Neural progenitor cell (in vitro differentiated cells): Measurements from ENCODE around the gene DCLK2. TPM values are rescaled to one million over a fixed set of nuclear protein-coding genes. Genes with fewer than 3 reads are reported as not detected.

ENCODE experiments used
- DNase-seq: peaks from one replicate; pipeline ENCODE4 v3.0.0-alpha.2; 2016; ENCODE audit warnings: low spot score
- H2AFZ ChIP-seq: fragments of 200-600 bp; sonication (generic); replicated peaks from 2 replicates; pipeline ENCODE4 v1.6.1; 2016; ENCODE audit warnings: antibody characterized with exemption
- H3F3A ChIP-seq: fragments of 200-600 bp; sonication (generic); 2 replicates; pipeline ENCODE4 v1.6.1; 2016; ENCODE audit warnings: antibody characterized with exemption, low read depth
- H3K27ac ChIP-seq: fragments of 200-600 bp; sonication (generic); 2 replicates; pipeline ENCODE4 v1.5.1; 2016; ENCODE audit warnings: mild to moderate bottlenecking
- H3K27me3 ChIP-seq: fragments of 200-600 bp; sonication (generic); 2 replicates; pipeline ENCODE4 v1.6.1; 2016; ENCODE audit warnings: mild to moderate bottlenecking, moderate library complexity
- H3K36me3 ChIP-seq: fragments of 200-600 bp; sonication (generic); 2 replicates; pipeline ENCODE4 v1.5.1; 2016
- H3K4me1 ChIP-seq: fragments of 200-600 bp; sonication (generic); 2 replicates; pipeline ENCODE4 v1.6.1; 2016; ENCODE audit warnings: mixed run types
- H3K4me2 ChIP-seq: fragments of 200-600 bp; sonication (generic); 2 replicates; pipeline ENCODE4 v1.6.1; 2016
- H3K4me3 ChIP-seq: fragments of 200-600 bp; sonication (generic); 2 replicates; pipeline ENCODE4 v1.5.1; 2016
- H3K79me2 ChIP-seq: fragments of 200-600 bp; sonication (generic); 2 replicates; pipeline ENCODE4 v1.6.1; 2016; ENCODE audit warnings: low read depth
- H3K9ac ChIP-seq: fragments of 200-600 bp; sonication (generic); 2 replicates; pipeline ENCODE4 v1.6.1; 2016
- H3K9me3 ChIP-seq: fragments of 200-600 bp; sonication (generic); 2 replicates; pipeline ENCODE4 v1.5.1; 2016; ENCODE audit warnings: low read depth
- H4K20me1 ChIP-seq: fragments of 200-600 bp; sonication (generic); 2 replicates; pipeline ENCODE4 v1.6.1; 2016; ENCODE audit warnings: low read depth
- H3K27ac Mint-ChIP-seq: 3 replicates; pipeline ENCODE4 v1.8.0; 2021; ENCODE audit warnings: mixed read lengths
- H3K27me3 Mint-ChIP-seq: 2 replicates; pipeline ENCODE4 v1.8.0; 2022; ENCODE audit warnings: low read depth, mild to moderate bottlenecking, inconsistent platforms, moderate library complexity, mixed read lengths; ENCODE audit not compliant: insufficient read depth
- H3K36me3 Mint-ChIP-seq: 3 replicates; pipeline ENCODE4 v1.8.0; 2021; ENCODE audit warnings: mixed read lengths
- H3K4me1 Mint-ChIP-seq: 3 replicates; pipeline ENCODE4 v1.8.0; 2021; ENCODE audit warnings: mixed read lengths
- H3K4me3 Mint-ChIP-seq: 3 replicates; pipeline ENCODE4 v1.8.0; 2021; ENCODE audit warnings: mild to moderate bottlenecking, moderate library complexity, mixed read lengths
- H3K9me3 Mint-ChIP-seq: 3 replicates; pipeline ENCODE4 v1.8.0; 2020; ENCODE audit warnings: mixed read lengths
- CTCF ChIP-seq: fragments of 200-600 bp; sonication (generic); IDR thresholded peaks from 2 replicates; pipeline ENCODE4 v1.5.1; 2017; ENCODE audit warnings: antibody characterized with exemption, mild to moderate bottlenecking
- EZH2 ChIP-seq: fragments of 200-600 bp; sonication (generic); IDR thresholded peaks from 2 replicates; pipeline ENCODE4 v1.6.1; 2017; ENCODE audit warnings: antibody characterized with exemption, mild to moderate bottlenecking, moderate library complexity
- EZH2phosphoT487 ChIP-seq: fragments of 200-600 bp; sonication (generic); IDR thresholded peaks from 2 replicates; pipeline ENCODE4 v1.6.1; 2017; ENCODE audit warnings: antibody characterized with exemption
- total RNA-seq: library from RNA; depleted of rRNA; stranded (reverse); fragments of >200 nt; gene quantifications from 2 replicates; pipeline ENCODE4 v1.2.3, GENCODE V29; 2015; ENCODE audit warnings: low replicate concordance

The DCLK2 gene
- total RNA-seq, 1 donor from 2014 or later, result 11.7 TPM

- Histone ChIP-seq H2AFZ (no peak overlapping the region), H4K20me1 (no peaks in the 10 kb centered on the region), H3K27me3 (no peaks in the 10 kb centered on the region), H3K4me2 (no peak overlapping the region), H3K79me2 (no peaks in the 10 kb centered on the region), H3K9me3 (no peaks in the 10 kb centered on the region), H3K9ac (no peak overlapping the region), H3F3A (no peaks in the 10 kb centered on the region), H3K4me3 (no peak overlapping the region), H3K36me3 (no peaks in the 10 kb centered on the region), H3K4me1 (no peaks in the 10 kb centered on the region), H3K27ac (no peak overlapping the region)
- Mint-ChIP-seq H3K9me3 (peaks cover 4% of the 10 kb centered on the region), H3K4me1 (peaks cover 41% of the 10 kb centered on the region), H3K27me3 (peaks cover under 1% of the 10 kb centered on the region), H3K36me3 (peaks cover 5% of the 10 kb centered on the region), H3K27ac (peak overlapping the region; percentile 17), H3K4me3 (no peak overlapping the region)
- TF ChIP-seq EZH2 (no peak), EZH2phosphoT487 (no peak), CTCF (no peak)
- no peak for DNase-seq
These were observed 98.3 kb downstream of the DCLK2 start for GRCh38 chr4:150176547-150176946.

GRCh38 chr4:150178161-150178560 is 99.9 kb downstream of the DCLK2 start:
- Mint-ChIP-seq H3K4me3 (no peak overlapping the region), H3K27ac (no peak overlapping the region), H3K9me3 (no peaks in the 10 kb centered on the region), H3K27me3 (no peaks in the 10 kb centered on the region), H3K36me3 (no peaks in the 10 kb centered on the region), H3K4me1 (peaks cover 33% of the 10 kb centered on the region)
- Histone ChIP-seq H3K9ac (no peak overlapping the region), H3F3A (no peaks in the 10 kb centered on the region), H3K79me2 (no peaks in the 10 kb centered on the region), H3K9me3 (no peaks in the 10 kb centered on the region), H4K20me1 (no peaks in the 10 kb centered on the region), H3K4me3 (no peak overlapping the region), H3K27ac (no peak overlapping the region), H3K27me3 (no peaks in the 10 kb centered on the region), H3K4me2 (no peak overlapping the region), H3K4me1 (no peaks in the 10 kb centered on the region), H2AFZ (no peak overlapping the region), H3K36me3 (no peaks in the 10 kb centered on the region)
- DNase-seq, result no peak
- TF ChIP-seq EZH2 (no peak), CTCF (no peak), EZH2phosphoT487 (no peak)

- DNase-seq, result peak; percentile 26
- Histone ChIP-seq H3K4me2 (no peak overlapping the region), H3K27ac (no peak overlapping the region), H3K36me3 (no peaks in the 10 kb centered on the region), H3K27me3 (no peaks in the 10 kb centered on the region), H3K4me3 (no peak overlapping the region), H2AFZ (no peak overlapping the region), H3K79me2 (no peaks in the 10 kb centered on the region), H3K9ac (no peak overlapping the region), H3F3A (no peaks in the 10 kb centered on the region), H3K4me1 (no peaks in the 10 kb centered on the region), H3K9me3 (no peaks in the 10 kb centered on the region), H4K20me1 (no peaks in the 10 kb centered on the region)
- Mint-ChIP-seq H3K36me3 (peaks cover 7% of the 10 kb centered on the region), H3K4me1 (peaks cover 12% of the 10 kb centered on the region), H3K4me3 (no peak overlapping the region), H3K9me3 (peaks cover 2% of the 10 kb centered on the region), H3K27me3 (no peaks in the 10 kb centered on the region), H3K27ac (no peak overlapping the region)
- TF ChIP-seq EZH2phosphoT487, result no peak
- TF ChIP-seq EZH2, result no peak
- TF ChIP-seq CTCF, result no peak
These were observed 103.3 kb downstream of the DCLK2 start for GRCh38 chr4:150181536-150181935.
